HG02973 (cell line): ENCODE results near the gene ZFAND3.
"Not testable (repeated sequence)": the region's sequence is repeated elsewhere in the genome, so short reads cannot be mapped to it uniquely, and the experiment has no call there.

Source experiments
- ATAC-seq: cut with Tn5 transposase; IDR thresholded peaks from one replicate; pipeline ENCODE4 v1.9.1; 2021; ENCODE audit warnings: moderate library complexity; ENCODE audit not compliant: unreplicated experiment

ZFAND3 gene

GRCh38 chr6:37930288-37930971 lies 110.9 kb downstream of the ZFAND3 start:
- ATAC-seq = no peak

GRCh38 chr6:37931066-37931465 lies 111.5 kb downstream of the ZFAND3 start:
- no peak for ATAC-seq

GRCh38 chr6:37934276-37934675 lies 114.7 kb downstream of the ZFAND3 start:
- ATAC-seq = no peak

GRCh38 chr6:37936150-37936549 lies 116.6 kb downstream of the ZFAND3 start:
- no peak for ATAC-seq

- no peak for ATAC-seq
These were observed 117.4 kb downstream of the ZFAND3 start for GRCh38 chr6:37936906-37937305.

- ATAC-seq = no peak
These were observed 119.4 kb downstream of the ZFAND3 start for GRCh38 chr6:37938909-37939308.

- no peak for ATAC-seq
These were observed 120.7 kb downstream of the ZFAND3 start for GRCh38 chr6:37940074-37940847.

- no peak for ATAC-seq
These were observed 122.3 kb downstream of the ZFAND3 start for GRCh38 chr6:37941871-37942270.

- ATAC-seq = no peak
These were observed 123.3 kb downstream of the ZFAND3 start for GRCh38 chr6:37942606-37943376.

GRCh38 chr6:37943436-37944058 lies 124.0 kb downstream of the ZFAND3 start:
- ATAC-seq = no peak

GRCh38 chr6:37946057-37946456 lies 126.5 kb downstream of the ZFAND3 start:
- ATAC-seq = no peak

GRCh38 chr6:37947468-37947867 lies 127.9 kb downstream of the ZFAND3 start:
- ATAC-seq = no peak

GRCh38 chr6:37948584-37948983 lies 129.1 kb downstream of the ZFAND3 start:
- not testable (repeated sequence) for ATAC-seq

- no peak for ATAC-seq
These were observed 132.5 kb downstream of the ZFAND3 start for GRCh38 chr6:37952027-37952426.

- no peak for ATAC-seq
These were observed 135.3 kb downstream of the ZFAND3 start for GRCh38 chr6:37954791-37955190.

GRCh38 chr6:37956711-37957275 lies 137.3 kb downstream of the ZFAND3 start:
- ATAC-seq = no peak

GRCh38 chr6:37959061-37959460 lies 139.5 kb downstream of the ZFAND3 start:
- ATAC-seq = no peak

GRCh38 chr6:37960139-37960935 lies 140.8 kb downstream of the ZFAND3 start:
- ATAC-seq = no peak

GRCh38 chr6:37962481-37963080 lies 143.1 kb downstream of the ZFAND3 start:
- ATAC-seq = not testable (repeated sequence)
